Cardiac muscle cell (in vitro differentiated cells and primary cell): ENCODE results near the gene MSI1. TPM values are rescaled to one million over a fixed set of nuclear protein-coding genes. Genes with fewer than 3 reads are reported as not detected.

ENCODE experiments used
- DNase-seq, 2 donors: peaks; one replicate each; pipeline versions ENCODE4 v3.0.0 to v3.0.0-alpha.2; 2010 to 2017; ENCODE audit warnings: low read depth in 1 of 2, low spot score in 1 of 2
- H3K27ac ChIP-seq: fragments of 200-600 bp; sonication (generic); 2 replicates; pipeline ENCODE4 v1.5.1; 2016
- H3K27me3 ChIP-seq: fragments of 200-600 bp; sonication (generic); 2 replicates; pipeline ENCODE4 v1.6.0; 2016; ENCODE audit warnings: control low read depth
- H3K36me3 ChIP-seq: fragments of 200-600 bp; sonication (generic); 2 replicates; pipeline ENCODE4 v1.5.1; 2016; ENCODE audit warnings: control low read depth
- H3K4me1 ChIP-seq: fragments of 200-600 bp; sonication (generic); 2 replicates; pipeline ENCODE4 v1.8.1; 2017; ENCODE audit warnings: low read depth, mild to moderate bottlenecking, mixed run types
- H3K4me3 ChIP-seq: fragments of 200-600 bp; sonication (generic); 2 replicates; pipeline ENCODE4 v1.5.1; 2016; ENCODE audit warnings: mild to moderate bottlenecking
- H3K9me3 ChIP-seq: fragments of 200-600 bp; sonication (generic); 2 replicates; pipeline ENCODE4 v1.5.1; 2017; ENCODE audit warnings: low read depth, mild to moderate bottlenecking, control low read depth
- polyA plus RNA-seq: library from polyadenylated mRNA; unstranded; fragments of >200 nt; fragmentation: Nextera tagmentation; extraction: Ambion mirVana; gene quantifications from 2 replicates; pipeline ENCODE4 v1.2.1, GENCODE V29; 2016
- total RNA-seq: library from RNA; depleted of rRNA; stranded (reverse); fragments of >200 nt; gene quantifications from 2 replicates; pipeline ENCODE4 v1.2.3, GENCODE V29; 2016
- TF ChIP-seq, protein P1 (sequence below): IDR thresholded peaks from 2 replicates; pipeline ENCODE4 v1.5.1; 2012; ENCODE audit warnings: low read depth, mild to moderate bottlenecking, low read length

The MSI1 gene
- total and polyA plus RNA-seq, 2 experiments from 2014 or later: 26.2 to 28.8 TPM

DNA sequence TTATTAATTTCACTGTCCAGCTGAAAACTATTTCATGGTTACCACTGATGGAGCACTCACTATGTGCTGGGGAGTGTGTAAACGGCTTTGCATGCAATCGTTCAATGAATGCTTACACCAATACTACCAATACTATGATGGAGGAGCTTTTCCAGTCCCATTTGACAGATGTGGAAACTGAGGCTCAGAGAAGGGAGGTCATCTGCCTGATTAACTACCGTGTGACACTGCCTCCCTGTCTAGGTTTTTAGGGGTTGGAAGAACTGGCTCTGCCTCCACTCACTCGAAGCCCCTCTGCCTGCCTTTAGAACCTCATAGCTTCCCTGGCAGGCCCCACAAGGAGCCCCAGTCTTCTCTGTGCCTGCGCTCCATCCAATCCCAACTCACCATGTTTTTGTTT is 11.9 kb downstream of the MSI1 start:
- DNase-seq: no peak
- Histone ChIP-seq H3K27me3 (no peaks in the 10 kb centered on the region), H3K36me3 (peaks cover 29% of the 10 kb centered on the region), H3K4me1 (peaks cover 6% of the 10 kb centered on the region), H3K4me3 (no peak overlapping the region), H3K9me3 (no peaks in the 10 kb centered on the region), H3K27ac (no peak overlapping the region)
- TF ChIP-seq, protein P1, sequence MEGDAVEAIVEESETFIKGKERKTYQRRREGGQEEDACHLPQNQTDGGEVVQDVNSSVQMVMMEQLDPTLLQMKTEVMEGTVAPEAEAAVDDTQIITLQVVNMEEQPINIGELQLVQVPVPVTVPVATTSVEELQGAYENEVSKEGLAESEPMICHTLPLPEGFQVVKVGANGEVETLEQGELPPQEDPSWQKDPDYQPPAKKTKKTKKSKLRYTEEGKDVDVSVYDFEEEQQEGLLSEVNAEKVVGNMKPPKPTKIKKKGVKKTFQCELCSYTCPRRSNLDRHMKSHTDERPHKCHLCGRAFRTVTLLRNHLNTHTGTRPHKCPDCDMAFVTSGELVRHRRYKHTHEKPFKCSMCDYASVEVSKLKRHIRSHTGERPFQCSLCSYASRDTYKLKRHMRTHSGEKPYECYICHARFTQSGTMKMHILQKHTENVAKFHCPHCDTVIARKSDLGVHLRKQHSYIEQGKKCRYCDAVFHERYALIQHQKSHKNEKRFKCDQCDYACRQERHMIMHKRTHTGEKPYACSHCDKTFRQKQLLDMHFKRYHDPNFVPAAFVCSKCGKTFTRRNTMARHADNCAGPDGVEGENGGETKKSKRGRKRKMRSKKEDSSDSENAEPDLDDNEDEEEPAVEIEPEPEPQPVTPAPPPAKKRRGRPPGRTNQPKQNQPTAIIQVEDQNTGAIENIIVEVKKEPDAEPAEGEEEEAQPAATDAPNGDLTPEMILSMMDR: no peak

DNA sequence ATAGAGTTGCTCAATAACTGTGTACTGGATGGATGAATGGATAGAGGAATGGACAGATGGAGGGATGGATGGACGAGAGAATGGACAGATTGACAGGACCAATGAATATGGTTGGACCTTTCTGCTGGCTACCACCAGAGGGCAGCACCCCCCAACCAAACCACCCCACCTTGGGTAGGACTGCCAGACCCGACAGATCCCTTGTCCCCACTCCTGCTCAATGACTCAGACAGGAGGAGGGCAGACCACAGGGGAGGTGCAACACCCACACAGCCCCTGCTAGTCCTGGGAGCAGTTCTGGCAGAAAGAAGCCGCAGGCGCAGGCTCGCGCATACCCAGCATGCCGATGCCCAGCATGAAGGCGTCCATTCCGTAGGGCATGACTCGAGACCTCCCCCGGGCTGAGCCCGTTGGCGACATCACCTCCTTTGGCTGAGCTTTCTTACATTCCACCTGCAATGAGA is 12.4 kb downstream of the MSI1 start:
- H3K36me3 ChIP-seq: peaks cover 29% of the 10 kb centered on the region
- no peaks in the 10 kb centered on the region for H3K27me3 ChIP-seq
- H3K4me1 ChIP-seq: peaks cover 4% of the 10 kb centered on the region
- peak; percentile 79 to 93 for DNase-seq
- H3K4me3 ChIP-seq: no peak overlapping the region
- no peaks in the 10 kb centered on the region for H3K9me3 ChIP-seq
- H3K27ac ChIP-seq: no peak overlapping the region
- TF ChIP-seq, protein P1: peak; percentile 88

DNA sequence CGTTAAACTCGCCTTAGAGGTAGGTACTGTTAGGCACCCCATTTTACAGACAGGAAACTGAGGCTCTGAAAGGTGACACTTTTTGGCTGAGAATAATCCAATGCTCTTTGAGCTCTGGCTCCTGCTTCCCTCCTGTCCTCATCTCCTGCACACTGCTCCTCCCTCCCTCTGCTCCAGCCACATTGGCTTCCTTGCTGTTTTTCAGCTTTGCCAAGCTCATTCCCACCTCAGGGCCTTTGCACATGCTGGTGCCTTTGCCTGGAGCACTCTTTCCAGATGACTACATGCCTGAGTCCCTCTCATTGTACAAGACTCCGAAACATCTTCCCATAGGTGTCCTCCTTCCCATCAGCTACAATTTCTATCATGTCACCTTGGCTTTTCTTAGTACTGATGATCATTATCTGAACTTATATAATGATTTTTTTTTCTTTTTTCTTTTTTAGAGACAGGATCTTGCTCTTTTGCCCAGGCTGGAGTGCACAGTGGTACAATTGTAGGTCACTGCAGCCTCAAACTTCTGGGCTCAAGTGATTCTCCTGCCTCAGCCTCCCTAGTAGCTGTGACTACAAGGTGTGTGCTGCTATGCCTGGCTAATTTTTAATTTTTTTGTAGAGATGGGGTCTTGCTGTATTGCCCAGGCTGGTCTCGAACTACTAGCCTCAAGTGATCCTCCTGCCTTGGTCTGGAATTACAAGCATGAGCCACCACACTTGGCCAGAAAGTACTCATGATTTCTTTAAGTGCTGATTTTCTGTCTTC is 15.2 kb downstream of the MSI1 start:
- Histone ChIP-seq H3K9me3 (no peaks in the 10 kb centered on the region), H3K27ac (no peak overlapping the region), H3K4me1 (no peaks in the 10 kb centered on the region), H3K4me3 (no peak overlapping the region), H3K36me3 (peaks cover 35% of the 10 kb centered on the region), H3K27me3 (no peaks in the 10 kb centered on the region)
- no peak for DNase-seq
- TF ChIP-seq, protein P1: no peak

DNA sequence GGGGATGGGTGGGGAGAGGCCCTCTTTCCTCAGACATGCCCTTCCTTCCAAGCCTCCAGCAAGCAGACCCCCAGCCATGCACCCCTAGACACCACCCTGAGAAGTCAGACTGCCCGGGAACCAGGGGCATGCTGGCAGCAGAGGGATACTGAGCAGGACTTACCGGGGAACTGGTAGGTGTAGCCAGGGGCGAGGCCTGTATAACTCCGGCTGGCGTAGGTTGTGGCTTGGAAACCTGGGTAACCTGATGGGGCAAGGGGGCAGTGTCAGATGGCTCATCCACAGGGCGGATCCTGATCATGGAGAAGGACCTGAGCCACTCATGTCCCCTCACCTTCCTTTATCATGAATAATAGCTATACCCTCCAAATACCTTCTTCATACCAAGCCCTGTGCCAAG is 15.8 kb downstream of the MSI1 start:
- peaks cover 35% of the 10 kb centered on the region for H3K36me3 ChIP-seq
- no peak overlapping the region for H3K27ac ChIP-seq
- H3K4me3 ChIP-seq: no peak overlapping the region
- no peaks in the 10 kb centered on the region for H3K9me3 ChIP-seq
- H3K4me1 ChIP-seq: no peaks in the 10 kb centered on the region
- H3K27me3 ChIP-seq: no peaks in the 10 kb centered on the region
- DNase-seq: no peak
- TF ChIP-seq, protein P1: no peak

DNA sequence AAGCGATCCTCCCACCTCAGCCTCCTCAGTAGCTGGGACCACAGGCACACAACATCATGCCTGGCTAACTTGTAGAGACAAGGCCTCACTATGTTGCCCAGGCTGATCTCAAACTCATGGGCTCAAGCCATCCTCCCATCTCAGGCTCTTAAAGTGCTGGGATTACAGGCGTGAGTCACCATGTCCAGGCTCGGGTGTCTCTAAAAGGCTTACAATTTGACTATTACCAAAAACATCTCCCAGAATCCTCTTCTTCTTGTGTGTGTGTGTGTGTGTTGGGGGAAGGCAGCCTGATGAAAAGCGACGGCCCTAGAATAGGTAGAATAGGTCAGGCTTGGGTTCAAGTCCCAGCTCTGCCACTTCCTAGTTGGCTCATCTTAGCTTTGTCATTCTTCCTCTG is 16.8 kb downstream of the MSI1 start:
- H3K36me3 ChIP-seq: peaks cover 30% of the 10 kb centered on the region
- H3K27me3 ChIP-seq: no peaks in the 10 kb centered on the region
- no peaks in the 10 kb centered on the region for H3K9me3 ChIP-seq
- no peak overlapping the region for H3K27ac ChIP-seq
- no peak overlapping the region for H3K4me3 ChIP-seq
- TF ChIP-seq, protein P1: no peak
- DNase-seq: peak in 1 of 2 donors; percentile 27
- no peaks in the 10 kb centered on the region for H3K4me1 ChIP-seq
